ENCODE measurements around the gene BLACAT1. TPM values are rescaled to one million over a fixed set of nuclear protein-coding genes. Genes with fewer than 3 reads are reported as not detected.
"Not testable (repeated sequence)": the region's sequence is repeated elsewhere in the genome, so short reads cannot be mapped to it uniquely, and the experiment has no call there.

BLACAT1 gene
- total and polyA plus RNA-seq, 2 of the 13 experiments (the other 11 are each of a cell fraction or from before 2014, with no cell fraction given) = 1.2 to 2.8 TPM

- ATAC-seq, POLR2A ChIA-PET: not testable (repeated sequence)
These were observed 23.1 kb upstream of the BLACAT1 start for GRCh38 chr1:205478985-205479384.

GRCh38 chr1:205477759-205478247 lies 22.0 kb upstream of the BLACAT1 start:
- Histone ChIP-seq H2AFZ (ENCODE audit: low read length) (no peak overlapping the region), H3K36me3 (replicated peaks in 1 of 2; ENCODE audit: control insufficient read depth in 1 of 2, insufficient read depth in 2 of 2, low read length in 2 of 2) (no peaks in the 10 kb centered on the region), H3K9me3 (ENCODE audit: low read length) (no peaks in the 10 kb centered on the region; the same call in 1 of the 2 replicates), H3K27ac (ENCODE audit: extremely low read length, insufficient read depth, low read length) (no peak overlapping the region), H3K27me3 (ENCODE audit: control insufficient read depth in 1 of 2, insufficient read depth in 2 of 2, low read length in 2 of 2) (peaks cover 5 to 19% of the 10 kb centered on the region in 2 experiments; a peak in 4 of 5 replicates), H3K9ac (ENCODE audit: insufficient read depth, low read depth, low read length) (no peak overlapping the region), H3K79me2 (ENCODE audit: insufficient read depth, low read length) (no peaks in the 10 kb centered on the region), H3K4me1 (ENCODE audit: insufficient read depth, low read length) (0 out of 2 replicates have a peak, but pooled peaks cover 5% of the 10 kb centered on the region), H3K4me2 (ENCODE audit: low read depth, low read length) (no peak overlapping the region), H4K20me1 (ENCODE audit: insufficient read depth, low read length) (no peaks in the 10 kb centered on the region), H3K4me3 (replicated peaks in 1 of 3; ENCODE audit: insufficient read depth in 1 of 3, low read depth in 2 of 3, low read length in 3 of 3) (no peak overlapping the region)
- ChIA-PET POLR2A (interaction anchor here (0.8 kb wide), 1 partner anchor 27 kb away, joined by 3 read pairs; no protein-coding TSS in a partner anchor), CTCF (ENCODE audit: low intra/inter-chr PET ratio, low total read pairs) (no interaction called here)
- no peak for TF ChIP-seq MTA1 (CRISPR knock-in tag; IDR thresholded peaks at IDR 0.05; ENCODE audit: borderline replicate concordance)
- no peak for TF ChIP-seq ZNF747 (CRISPR knock-in tag; IDR thresholded peaks at IDR 0.05; ENCODE audit: borderline replicate concordance)
- no peak for TF ChIP-seq STAG1 (CRISPR knock-in tag; IDR thresholded peaks at IDR 0.05)
- no peak for TF ChIP-seq HNRNPH1 (optimal IDR thresholded peaks at IDR 0.05; ENCODE audit: low read depth, low read length)
- no peak for TF ChIP-seq ZNF652 (CRISPR knock-in tag; IDR thresholded peaks at IDR 0.05; ENCODE audit: borderline replicate concordance, low read depth)
- no peak for TF ChIP-seq RXRA (CRISPR knock-in tag; IDR thresholded peaks at IDR 0.05)
- no peak for TF ChIP-seq ZNF580 (CRISPR knock-in tag; IDR thresholded peaks at IDR 0.05; ENCODE audit: borderline replicate concordance, low read depth)
- TF ChIP-seq ZNF749 (CRISPR knock-in tag; IDR thresholded peaks at IDR 0.05; ENCODE audit: borderline replicate concordance) = no peak
- TF ChIP-seq SUZ12 (IDR thresholded peaks at IDR 0.05; ENCODE audit: low read depth, low read length) = no peak
- no peak for TF ChIP-seq ZNF530 (CRISPR knock-in tag; IDR thresholded peaks at IDR 0.05; ENCODE audit: low read depth)
- TF ChIP-seq ZNF547 (CRISPR knock-in tag; IDR thresholded peaks at IDR 0.05) = no peak
- no peak for TF ChIP-seq ZFP36 (IDR thresholded peaks at IDR 0.05; ENCODE audit: borderline replicate concordance, low read depth, low read length, partially characterized antibody)
- no peak for TF ChIP-seq RBM22 (optimal IDR thresholded peaks at IDR 0.05; ENCODE audit: low read length)
- TF ChIP-seq ZNF549 (CRISPR knock-in tag; IDR thresholded peaks at IDR 0.05) = no peak
- no peak for TF ChIP-seq SP1 (IDR thresholded peaks at IDR 0.05)
- TF ChIP-seq SP1 (CRISPR knock-in tag; IDR thresholded peaks at IDR 0.05) = no peak
- TF ChIP-seq DNMT1 (CRISPR knock-in tag; IDR thresholded peaks at IDR 0.05) = no peak
- FAIRE-seq = no peak
- no peak for DNase-seq (ENCODE audit: low spot score)
- BruUV-seq (replicated peaks) = no TSS peak
- in situ Hi-C loops (cut with HindIII; ENCODE audit: extremely low pct_ligation_motif_present, low pct_unique_long_range_greater_than_20kb) (no loop called here), intact Hi-C loops (cut with micrococcal nuclease; ENCODE audit: unreplicated experiment) (no loop called here)
- no peak for ATAC-seq
- 28% methylated on average over 6 of the region's 12 CpGs for WGBS (ENCODE audit: low lambda C conversion rate)

More at GRCh38 chr1:205478985-205479384, 23.1 kb upstream of the BLACAT1 start:
- H3K27me3 ChIP-seq (ENCODE audit: control insufficient read depth in 1 of 2, insufficient read depth in 2 of 2, low read length in 2 of 2) = peaks cover 7 to 14% of the 10 kb centered on the region in 2 experiments; a peak in 3 of 5 replicates
- DNase-seq (ENCODE audit: low spot score); H3K36me3 ChIP-seq (replicated peaks in 1 of 2; ENCODE audit: control insufficient read depth in 1 of 2, insufficient read depth in 2 of 2, low read length in 2 of 2); H3K79me2 ChIP-seq (ENCODE audit: insufficient read depth, low read length); H3K9ac ChIP-seq (ENCODE audit: insufficient read depth, low read depth, low read length); intact Hi-C loops (cut with micrococcal nuclease; ENCODE audit: unreplicated experiment); BruUV-seq (replicated peaks); H3K27ac ChIP-seq (ENCODE audit: extremely low read length, insufficient read depth, low read length); CTCF ChIA-PET (ENCODE audit: low intra/inter-chr PET ratio, low total read pairs); FAIRE-seq; H3K4me2 ChIP-seq (ENCODE audit: low read depth, low read length); in situ Hi-C loops (cut with HindIII; ENCODE audit: extremely low pct_ligation_motif_present, low pct_unique_long_range_greater_than_20kb); H3K4me3 ChIP-seq (replicated peaks in 1 of 3; ENCODE audit: insufficient read depth in 1 of 3, low read depth in 2 of 3, low read length in 3 of 3); H3K9me3 ChIP-seq (ENCODE audit: low read length); H3K4me1 ChIP-seq (ENCODE audit: insufficient read depth, low read length); H4K20me1 ChIP-seq (ENCODE audit: insufficient read depth, low read length); H2AFZ ChIP-seq (ENCODE audit: low read length): not testable (repeated sequence)
- 0% methylated on average over 1 of the region's 2 CpGs for WGBS (ENCODE audit: low lambda C conversion rate)
- TF ChIP-seq ZNF121 (CRISPR knock-in tag; IDR thresholded peaks at IDR 0.05) = peak; percentile 29; the same call in 1 of the 2 replicates

All from HepG2 (cell line).